B cell (primary cell): ENCODE measurements around the gene CFAP210.
A peak's percentile ranks its signal among the peaks of the same experiment; 100 is the strongest.

Source experiments
- EZH2 ChIP-seq: IDR thresholded peaks from 2 replicates; pipeline ENCODE4 v1.6.1; 2012; ENCODE audit warnings: borderline replicate concordance, low read depth, mild to moderate bottlenecking, moderate library complexity, low read length; ENCODE audit not compliant: insufficient read depth, poor library complexity, severe bottlenecking
- TF ChIP-seq, protein P1 (sequence below): fragments of 200-600 bp; IDR thresholded peaks from one replicate; pipeline ENCODE4 v1.8.0; 2022; ENCODE audit warnings: antibody characterized with exemption, mild to moderate bottlenecking

DNA sequence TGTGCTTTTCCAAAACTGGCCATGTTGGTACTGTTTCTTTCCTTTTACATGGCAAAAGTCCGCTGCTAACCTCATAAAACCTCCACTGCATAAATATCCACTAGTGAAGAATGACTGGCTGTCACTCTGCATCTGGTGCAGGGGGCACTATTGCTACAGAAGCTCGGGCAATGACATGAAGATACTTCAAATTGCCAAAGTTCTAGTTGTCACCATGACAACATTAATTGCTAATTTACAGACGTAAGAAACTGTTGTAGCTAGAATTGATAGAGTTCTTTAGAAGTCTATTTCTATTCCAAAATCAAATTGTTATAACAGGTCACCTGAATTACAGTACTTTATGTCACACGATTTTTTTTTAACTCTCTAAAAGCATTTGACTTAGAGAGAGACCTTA is 845 bp downstream of the CFAP210 start:
- TF ChIP-seq, protein P1, sequence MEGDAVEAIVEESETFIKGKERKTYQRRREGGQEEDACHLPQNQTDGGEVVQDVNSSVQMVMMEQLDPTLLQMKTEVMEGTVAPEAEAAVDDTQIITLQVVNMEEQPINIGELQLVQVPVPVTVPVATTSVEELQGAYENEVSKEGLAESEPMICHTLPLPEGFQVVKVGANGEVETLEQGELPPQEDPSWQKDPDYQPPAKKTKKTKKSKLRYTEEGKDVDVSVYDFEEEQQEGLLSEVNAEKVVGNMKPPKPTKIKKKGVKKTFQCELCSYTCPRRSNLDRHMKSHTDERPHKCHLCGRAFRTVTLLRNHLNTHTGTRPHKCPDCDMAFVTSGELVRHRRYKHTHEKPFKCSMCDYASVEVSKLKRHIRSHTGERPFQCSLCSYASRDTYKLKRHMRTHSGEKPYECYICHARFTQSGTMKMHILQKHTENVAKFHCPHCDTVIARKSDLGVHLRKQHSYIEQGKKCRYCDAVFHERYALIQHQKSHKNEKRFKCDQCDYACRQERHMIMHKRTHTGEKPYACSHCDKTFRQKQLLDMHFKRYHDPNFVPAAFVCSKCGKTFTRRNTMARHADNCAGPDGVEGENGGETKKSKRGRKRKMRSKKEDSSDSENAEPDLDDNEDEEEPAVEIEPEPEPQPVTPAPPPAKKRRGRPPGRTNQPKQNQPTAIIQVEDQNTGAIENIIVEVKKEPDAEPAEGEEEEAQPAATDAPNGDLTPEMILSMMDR: peak; percentile 22
- TF ChIP-seq EZH2: no peak
